IMR-90 (cell line): ENCODE measurements around the gene CSTB.

Experiments used
- CEBPB ChIP-seq: IDR thresholded peaks from 2 replicates; pipeline ENCODE4 v1.6.1; 2012; ENCODE audit warnings: low read depth, low read length, improper control_type of control experiment
- ELK1 ChIP-seq: fragments of 150-350 bp; IDR thresholded peaks from 2 replicates; pipeline ENCODE4 v1.6.1; 2016; ENCODE audit warnings: low read depth, mild to moderate bottlenecking, low read length, moderate library complexity, borderline replicate concordance
- FOS ChIP-seq: fragments of 150-350 bp; IDR thresholded peaks from 2 replicates; pipeline ENCODE4 v1.6.1; 2016; ENCODE audit warnings: low read depth, low read length
- MAZ ChIP-seq: IDR thresholded peaks from 2 replicates; pipeline ENCODE4 v1.6.1; 2012; ENCODE audit warnings: low read depth, mild to moderate bottlenecking, low read length, improper control_type of control experiment, moderate library complexity, borderline replicate concordance
- POLR2A ChIP-seq: IDR thresholded peaks from 2 replicates; pipeline ENCODE4 v1.6.1; 2012; ENCODE audit warnings: mild to moderate bottlenecking, low read depth, low read length
- RAD21 ChIP-seq: IDR thresholded peaks from 2 replicates; pipeline ENCODE4 v1.6.1; 2012; ENCODE audit warnings: low read length, improper control_type of control experiment
- RCOR1 ChIP-seq: IDR thresholded peaks from 2 replicates; pipeline ENCODE4 v1.6.1; 2012; ENCODE audit warnings: mild to moderate bottlenecking, low read length, improper control_type of control experiment; ENCODE audit not compliant: insufficient replicate concordance
- RFX5 ChIP-seq: IDR thresholded peaks from 2 replicates; pipeline ENCODE4 v1.8.0; 2012; ENCODE audit warnings: low read depth, mild to moderate bottlenecking, low read length, moderate library complexity
- SMC3 ChIP-seq: fragments of 150-350 bp; IDR thresholded peaks from 2 replicates; pipeline ENCODE4 v1.6.1; 2016; ENCODE audit warnings: low read depth, mild to moderate bottlenecking, antibody characterized with exemption, low read length, moderate library complexity
- TF ChIP-seq, protein P1 (sequence below): conservative IDR thresholded peaks from 2 replicates; pipeline ENCODE4 v1.5.1; 2012; ENCODE audit warnings: mild to moderate bottlenecking, low read depth, low read length, improper control_type of control experiment

GRCh38 chr21:43767498-43767983 is 8.6 kb downstream of the CSTB start:
- TF ChIP-seq ELK1 (no peak), POLR2A (no peak), MAZ (no peak), SMC3 (no peak), CEBPB (no peak), RCOR1 (no peak), RFX5 (no peak), FOS (no peak), RAD21 (no peak)
- TF ChIP-seq, protein P1, sequence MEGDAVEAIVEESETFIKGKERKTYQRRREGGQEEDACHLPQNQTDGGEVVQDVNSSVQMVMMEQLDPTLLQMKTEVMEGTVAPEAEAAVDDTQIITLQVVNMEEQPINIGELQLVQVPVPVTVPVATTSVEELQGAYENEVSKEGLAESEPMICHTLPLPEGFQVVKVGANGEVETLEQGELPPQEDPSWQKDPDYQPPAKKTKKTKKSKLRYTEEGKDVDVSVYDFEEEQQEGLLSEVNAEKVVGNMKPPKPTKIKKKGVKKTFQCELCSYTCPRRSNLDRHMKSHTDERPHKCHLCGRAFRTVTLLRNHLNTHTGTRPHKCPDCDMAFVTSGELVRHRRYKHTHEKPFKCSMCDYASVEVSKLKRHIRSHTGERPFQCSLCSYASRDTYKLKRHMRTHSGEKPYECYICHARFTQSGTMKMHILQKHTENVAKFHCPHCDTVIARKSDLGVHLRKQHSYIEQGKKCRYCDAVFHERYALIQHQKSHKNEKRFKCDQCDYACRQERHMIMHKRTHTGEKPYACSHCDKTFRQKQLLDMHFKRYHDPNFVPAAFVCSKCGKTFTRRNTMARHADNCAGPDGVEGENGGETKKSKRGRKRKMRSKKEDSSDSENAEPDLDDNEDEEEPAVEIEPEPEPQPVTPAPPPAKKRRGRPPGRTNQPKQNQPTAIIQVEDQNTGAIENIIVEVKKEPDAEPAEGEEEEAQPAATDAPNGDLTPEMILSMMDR, result no peak
